ENCODE results near the gene ZNF136.

Gene ZNF136

GRCh38 chr19:12162882-12163806 lies at the start of gene ZNF136:
TSS of gene ZNF136 (plus strand) at chr19:12163096. CDS start at chr19:12163204, 108 bp downstream.
- FAIRE-seq, result no peak

GRCh38 chr19:12113121-12113520 lies 49.8 kb upstream of the ZNF136 start:
- FAIRE-seq, result no peak

GRCh38 chr19:12117201-12117970 lies 45.5 kb upstream of the ZNF136 start:
- no peak for FAIRE-seq

GRCh38 chr19:12126707-12127106 lies 36.2 kb upstream of the ZNF136 start:
- peak; percentile 43 for FAIRE-seq

DNA sequence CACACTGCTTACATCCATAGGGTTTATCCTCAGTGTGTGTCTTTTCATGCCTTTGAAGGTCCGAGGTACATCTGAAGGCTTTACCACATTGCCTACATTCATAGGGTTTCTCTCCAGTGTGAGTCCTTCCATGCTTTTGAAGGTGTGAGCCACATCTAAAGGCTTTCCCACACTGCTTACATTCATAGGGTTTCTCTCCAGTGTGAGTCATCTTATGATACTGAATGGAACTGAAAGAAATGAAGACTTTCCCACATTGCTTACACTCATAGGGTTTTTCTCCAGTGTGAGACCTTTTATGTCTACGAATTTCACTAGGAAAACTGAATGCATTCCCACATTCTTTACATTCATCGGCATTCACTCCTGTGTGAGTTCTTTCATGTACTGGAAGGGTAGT lies 29.8 kb upstream of the ZNF136 start:
- FAIRE-seq, result no peak

DNA sequence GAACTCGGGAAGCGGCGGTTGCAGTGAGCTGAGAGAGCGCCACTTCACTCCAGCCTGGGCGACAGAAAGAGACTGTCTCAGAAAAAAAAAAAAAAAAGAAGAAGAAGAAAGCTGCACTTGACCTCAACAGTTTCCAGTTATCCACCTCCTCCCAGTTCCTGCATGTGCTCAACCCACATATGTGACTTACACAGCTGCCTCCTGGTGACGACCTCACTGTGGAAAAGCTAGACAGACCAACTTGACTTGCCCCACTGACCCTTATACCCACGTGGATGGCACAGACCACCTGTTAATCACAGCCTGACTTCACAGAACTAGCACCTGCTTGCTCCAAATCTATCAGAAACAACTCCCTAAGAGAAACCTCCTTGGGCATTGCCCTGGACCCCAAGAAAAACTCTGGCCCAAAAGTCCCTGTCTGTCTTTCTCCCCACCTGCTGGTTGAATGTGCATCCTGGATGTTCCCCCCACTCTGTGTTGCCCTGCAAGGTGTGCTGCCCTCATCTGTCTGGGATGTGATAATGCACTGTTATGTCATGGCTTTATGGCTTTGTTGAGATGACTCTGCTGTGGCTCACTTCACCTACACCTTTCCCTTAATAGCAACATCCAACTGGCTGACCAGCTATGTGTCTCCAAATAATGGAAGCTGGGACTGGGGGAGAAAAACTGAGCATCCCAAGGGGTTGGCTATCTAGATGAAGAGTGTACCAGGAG lies 25.5 kb upstream of the ZNF136 start:
- FAIRE-seq, result no peak

GRCh38 chr19:12139269-12139668 lies 23.6 kb upstream of the ZNF136 start:
- no peak for FAIRE-seq

DNA sequence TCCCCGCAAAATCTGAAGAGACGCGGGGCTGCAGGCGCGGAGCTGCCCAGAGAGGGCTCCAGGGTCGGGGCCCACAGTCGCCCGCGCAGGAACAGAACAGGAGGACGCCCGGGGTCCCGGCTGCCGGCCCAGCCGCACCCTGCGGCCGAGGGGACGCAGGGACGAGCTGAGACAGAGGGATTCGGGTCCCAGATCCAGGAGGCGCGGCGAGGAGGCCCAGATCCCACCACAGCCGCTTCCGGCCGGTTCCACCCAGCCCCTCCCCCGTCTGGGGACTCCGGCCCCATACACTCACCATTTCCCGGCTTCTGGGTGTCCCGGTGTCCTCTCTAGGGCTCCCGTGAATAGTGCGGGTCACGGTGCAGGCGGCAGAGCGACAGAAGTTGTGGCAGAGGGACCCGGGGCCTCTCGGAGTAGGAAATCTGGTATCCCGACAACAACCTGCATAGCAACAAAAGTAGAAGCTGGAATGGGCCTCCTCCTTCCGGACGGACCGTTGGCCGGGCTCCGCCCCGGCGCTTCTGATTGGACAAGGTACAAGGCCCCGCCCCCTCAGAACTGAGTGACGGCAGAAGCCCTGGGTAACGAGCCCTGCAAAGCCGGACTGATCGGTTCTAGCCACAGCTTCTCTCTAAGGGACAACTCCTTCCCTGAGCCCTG lies 22.9 kb upstream of the ZNF136 start, which contains the start of gene ZNF20:
Gene ZNF20, minus strand, starts transcription at position 466 of the 660 bp plus-strand sequence. Its CDS starts 168 bp downstream, at position 298.
- FAIRE-seq, result peak; percentile 81

DNA sequence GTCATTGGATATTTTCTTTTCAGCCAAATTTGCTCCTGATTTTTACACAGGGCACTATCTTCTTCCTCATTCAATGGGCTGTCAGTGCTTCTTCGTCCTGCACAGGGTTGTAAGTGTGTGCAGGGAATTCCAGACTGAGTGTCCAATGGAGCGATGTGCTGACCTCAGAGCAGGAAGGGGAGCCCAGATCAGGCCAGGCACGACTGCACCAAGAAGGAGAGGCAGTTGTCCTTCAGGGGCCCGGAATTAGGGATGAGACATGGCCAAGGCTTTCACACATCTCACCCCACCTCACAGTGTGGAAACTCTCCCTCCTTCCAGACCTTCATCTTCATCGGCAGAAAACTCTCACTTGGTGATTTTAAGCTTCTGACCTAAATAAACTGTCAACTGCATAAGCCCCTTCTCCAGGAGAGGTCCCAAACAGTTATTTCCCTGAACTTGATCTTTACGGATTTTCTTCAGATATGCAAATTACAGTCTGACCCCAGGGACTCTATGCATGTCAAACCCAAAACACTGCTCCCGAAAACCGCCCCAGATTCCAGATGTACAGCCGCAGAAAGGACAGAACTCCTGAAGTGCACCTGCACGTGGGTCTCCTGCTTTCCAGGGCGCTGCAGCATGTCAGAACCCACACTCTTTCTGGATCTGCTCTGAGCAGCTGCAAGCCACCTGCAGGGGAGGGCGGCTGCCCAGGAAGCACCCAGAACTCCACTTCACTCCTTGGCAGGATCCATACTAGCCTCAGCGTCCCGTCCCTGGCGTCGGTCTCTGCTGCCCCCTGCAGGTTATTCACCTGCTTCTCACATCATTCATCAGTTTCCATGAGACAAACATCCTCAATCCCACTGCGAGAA lies 22.1 kb upstream of the ZNF136 start:
- no peak for FAIRE-seq

DNA sequence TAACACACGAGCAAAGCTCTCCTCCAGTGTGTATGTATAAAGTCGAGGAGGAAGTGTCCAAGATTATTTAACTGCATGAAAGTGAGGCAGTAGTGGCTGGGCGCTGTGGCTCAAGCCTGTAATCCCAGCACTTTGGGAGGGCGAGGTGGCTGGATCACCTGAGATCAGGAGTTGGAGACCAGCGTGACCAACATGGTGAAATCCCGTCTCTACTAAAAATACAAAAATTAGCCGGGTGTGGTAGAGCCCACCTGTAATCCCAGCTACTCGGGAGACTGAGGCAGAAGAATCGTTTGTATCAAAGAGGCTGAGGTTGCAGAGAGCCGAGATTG lies 21.5 kb upstream of the ZNF136 start:
- FAIRE-seq, result no peak

GRCh38 chr19:12145348-12145747 lies 17.5 kb upstream of the ZNF136 start:
- no peak for FAIRE-seq

DNA sequence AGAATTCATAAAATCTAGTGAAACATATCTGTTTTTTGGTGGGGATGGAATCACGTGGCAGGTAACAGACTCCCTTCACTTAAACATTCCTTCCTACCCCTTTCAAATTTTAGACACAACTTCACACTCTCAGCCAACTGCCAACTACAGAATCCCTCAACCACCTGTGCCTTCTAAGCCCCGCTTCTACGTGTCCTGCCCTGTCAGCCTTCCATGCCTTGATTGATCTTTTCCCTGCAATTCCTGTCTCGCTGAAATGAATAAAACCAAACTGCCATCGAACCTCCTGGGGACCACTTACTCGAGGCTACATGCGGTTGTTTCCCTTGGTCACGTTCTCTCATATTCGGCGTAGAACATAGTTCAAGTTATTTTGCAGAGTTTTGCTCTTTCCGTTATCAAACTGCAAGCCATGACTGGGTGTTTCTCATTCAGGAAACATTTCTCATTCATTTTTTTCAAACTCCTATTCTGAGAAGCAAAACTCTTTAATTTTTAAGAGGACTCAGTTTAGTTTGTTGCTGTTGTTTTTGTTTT lies 7.5 kb upstream of the ZNF136 start:
- FAIRE-seq, result no peak

DNA sequence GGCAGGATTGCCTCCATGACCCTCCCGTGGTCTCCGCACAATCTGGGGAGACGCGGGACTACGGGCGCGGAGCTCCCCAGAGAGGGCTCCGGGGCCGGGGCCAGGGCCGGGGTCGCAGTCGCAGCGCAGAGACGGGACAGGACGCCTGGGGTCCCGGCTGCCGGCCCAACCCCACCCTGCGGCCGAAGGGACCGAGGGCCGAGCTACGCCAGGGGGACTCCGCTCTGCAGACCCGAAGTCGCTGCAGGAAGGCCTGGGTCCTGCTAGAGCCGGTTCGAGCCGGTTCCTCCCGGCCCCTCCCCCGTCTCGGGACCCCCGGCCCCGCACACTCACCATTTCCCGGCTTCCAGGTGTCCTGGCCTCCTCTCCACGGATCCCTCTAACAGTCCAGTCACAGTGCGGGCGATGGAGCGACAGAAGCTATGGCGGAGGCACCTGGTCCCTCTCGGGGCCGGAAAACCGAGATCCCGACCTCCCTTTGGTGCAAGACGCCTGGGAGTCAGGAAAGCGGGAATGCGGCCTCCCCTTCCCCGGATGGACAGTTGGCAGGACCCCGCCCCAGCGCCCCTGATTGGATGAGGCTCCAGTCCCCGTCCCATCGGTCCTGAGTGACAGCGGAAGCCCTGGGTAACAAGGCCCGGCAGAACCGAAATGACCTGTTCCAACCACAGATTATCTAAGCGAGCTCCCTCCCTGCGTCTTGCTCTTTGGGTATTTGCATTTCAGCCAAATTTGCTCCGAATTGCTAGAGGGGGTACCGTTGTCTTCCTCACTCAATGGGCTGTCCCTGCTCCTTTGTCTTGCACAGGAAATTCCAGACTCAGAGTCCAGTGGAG lies 6.5 kb upstream of the ZNF136 start, which contains the start of gene ZNF625:
Gene ZNF625, minus strand, starts transcription at position 512 of the 836 bp plus-strand sequence. Its CDS starts 176 bp downstream, at position 336.
- FAIRE-seq, result no peak

- FAIRE-seq, result no peak
These were observed 3.0 kb upstream of the ZNF136 start for GRCh38 chr19:12159773-12160414.

GRCh38 chr19:12162513-12162881 lies 399 bp upstream of the ZNF136 start:
- no peak for FAIRE-seq

DNA sequence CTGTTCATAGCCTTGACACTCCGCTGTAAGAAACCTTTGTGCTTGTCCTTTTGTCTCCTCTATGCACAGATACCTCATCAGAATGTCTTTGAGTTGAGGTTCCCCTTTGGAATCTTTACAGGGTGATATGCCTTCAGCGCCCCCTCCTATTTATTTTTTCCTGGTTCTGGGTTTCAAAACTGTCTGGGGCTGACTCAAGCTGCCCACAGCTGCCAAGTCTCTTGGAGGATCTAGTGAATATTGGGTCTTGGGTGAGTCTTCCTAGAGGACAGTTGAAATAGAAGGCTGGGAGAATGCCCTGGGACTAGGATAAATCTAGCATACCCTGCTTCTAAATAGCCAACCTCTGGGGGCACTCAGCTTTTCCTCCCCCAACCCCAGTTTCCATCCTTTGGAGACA lies 930 bp downstream of the ZNF136 start:
- no peak for FAIRE-seq

- FAIRE-seq, result no peak
These were observed 3.7 kb downstream of the ZNF136 start for GRCh38 chr19:12166626-12167025.

GRCh38 chr19:12180377-12180776 lies 17.5 kb downstream of the ZNF136 start:
- FAIRE-seq, result no peak

DNA sequence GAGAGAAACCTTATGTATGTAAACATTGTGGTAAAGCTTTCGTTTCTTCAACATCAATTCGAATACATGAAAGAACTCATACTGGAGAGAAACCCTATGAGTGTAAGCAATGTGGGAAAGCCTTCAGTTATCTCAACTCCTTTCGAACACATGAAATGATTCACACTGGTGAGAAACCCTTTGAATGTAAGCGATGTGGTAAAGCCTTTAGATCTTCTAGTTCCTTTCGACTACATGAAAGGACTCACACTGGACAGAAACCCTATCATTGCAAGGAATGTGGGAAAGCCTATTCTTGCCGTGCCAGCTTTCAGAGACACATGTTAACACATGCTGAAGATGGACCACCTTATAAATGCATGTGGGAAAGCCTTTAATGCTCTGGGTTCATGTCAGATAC lies 24.7 kb downstream of the ZNF136 start:
- no peak for FAIRE-seq
